SJSA1 (cell line): Measurements from ENCODE around the gene SORBS1. TPM values are rescaled to one million over a fixed set of nuclear protein-coding genes. Genes with fewer than 3 reads are reported as not detected.

Experiments
- DNase-seq, 2 experiments: peaks; one replicate each; pipeline ENCODE4 v3.0.0-alpha.2; 2015 to 2020; ENCODE audit warnings: low spot score in 2 of 2, low read depth in 1 of 2
- H3K27ac ChIP-seq: fragments of 250-450 bp; sonication (Bioruptor Pico); 2 replicates; pipeline ENCODE4 v1.5.1; 2020; ENCODE audit warnings: mild to moderate bottlenecking, moderate library complexity
- H3K27me3 ChIP-seq: fragments of 250-450 bp; sonication (Bioruptor Pico); replicated peaks from 2 replicates; pipeline ENCODE4 v1.5.1; 2020; ENCODE audit warnings: mild to moderate bottlenecking, moderate library complexity
- H3K36me3 ChIP-seq: fragments of 250-450 bp; sonication (Bioruptor Pico); 2 replicates; pipeline ENCODE4 v1.5.1; 2020; ENCODE audit warnings: mild to moderate bottlenecking
- H3K4me1 ChIP-seq: fragments of 250-450 bp; sonication (Bioruptor Pico); replicated peaks from 2 replicates; pipeline ENCODE4 v1.6.1; 2021; ENCODE audit warnings: mild to moderate bottlenecking
- H3K4me3 ChIP-seq: fragments of 250-450 bp; sonication (Bioruptor Pico); 2 replicates; pipeline ENCODE4 v1.5.1; 2020; ENCODE audit warnings: mild to moderate bottlenecking
- H3K9me3 ChIP-seq: fragments of 250-450 bp; sonication (Bioruptor Pico); replicated peaks from 2 replicates; pipeline ENCODE4 v1.5.1; 2020; ENCODE audit warnings: mild to moderate bottlenecking
- total RNA-seq: library from RNA; depleted of rRNA; stranded (reverse); fragments of >200 nt; shearing (Covaris generic); gene quantifications from 2 replicates; pipeline ENCODE4 v1.2.3, GENCODE V29; 2014

Gene SORBS1
- total RNA-seq, 1 experiment from 2014 or later, result 2.9 TPM

- Histone ChIP-seq H3K27ac (no peak overlapping the region), H3K27me3 (no peaks in the 10 kb centered on the region), H3K9me3 (no peaks in the 10 kb centered on the region), H3K4me1 (peaks cover 57% of the 10 kb centered on the region), H3K4me3 (no peak overlapping the region), H3K36me3 (no peaks in the 10 kb centered on the region)
- no peak for DNase-seq
These were observed 229.5 kb downstream of the SORBS1 start for GRCh38 chr10:95331596-95332130.

GRCh38 chr10:95330966-95331453, 230.2 kb downstream of the SORBS1 start:
- H3K9me3 ChIP-seq, result no peaks in the 10 kb centered on the region
- no peak for DNase-seq
- no peaks in the 10 kb centered on the region for H3K36me3 ChIP-seq
- H3K4me1 ChIP-seq, result peaks cover 63% of the 10 kb centered on the region
- no peaks in the 10 kb centered on the region for H3K27me3 ChIP-seq
- no peak overlapping the region for H3K4me3 ChIP-seq
- no peak overlapping the region for H3K27ac ChIP-seq

GRCh38 chr10:95329296-95329695, 231.9 kb downstream of the SORBS1 start:
- Histone ChIP-seq H3K9me3 (no peaks in the 10 kb centered on the region), H3K36me3 (no peaks in the 10 kb centered on the region), H3K4me3 (no peak overlapping the region), H3K4me1 (peaks cover 65% of the 10 kb centered on the region), H3K27ac (no peak overlapping the region), H3K27me3 (no peaks in the 10 kb centered on the region)
- no peak for DNase-seq

- no peak overlapping the region for H3K4me3 ChIP-seq
- H3K4me1 ChIP-seq, result peaks cover 52% of the 10 kb centered on the region
- no peaks in the 10 kb centered on the region for H3K9me3 ChIP-seq
- DNase-seq, result no peak
- H3K36me3 ChIP-seq, result no peaks in the 10 kb centered on the region
- no peaks in the 10 kb centered on the region for H3K27me3 ChIP-seq
- no peak overlapping the region for H3K27ac ChIP-seq
These were observed 233.2 kb downstream of the SORBS1 start for GRCh38 chr10:95328013-95328412.

GRCh38 chr10:95327367-95327766, 233.8 kb downstream of the SORBS1 start:
- Histone ChIP-seq H3K4me1 (peaks cover 52% of the 10 kb centered on the region), H3K27ac (no peak overlapping the region), H3K27me3 (no peaks in the 10 kb centered on the region), H3K36me3 (no peaks in the 10 kb centered on the region), H3K4me3 (no peak overlapping the region), H3K9me3 (no peaks in the 10 kb centered on the region)
- no peak for DNase-seq

GRCh38 chr10:95326396-95326795, 234.8 kb downstream of the SORBS1 start:
- no peaks in the 10 kb centered on the region for H3K36me3 ChIP-seq
- no peak overlapping the region for H3K27ac ChIP-seq
- H3K4me3 ChIP-seq, result no peak overlapping the region
- H3K4me1 ChIP-seq, result peaks cover 52% of the 10 kb centered on the region
- H3K9me3 ChIP-seq, result no peaks in the 10 kb centered on the region
- H3K27me3 ChIP-seq, result no peaks in the 10 kb centered on the region
- DNase-seq, result no peak

- no peak for DNase-seq
- peaks cover 47% of the 10 kb centered on the region for H3K4me1 ChIP-seq
- H3K27me3 ChIP-seq, result no peaks in the 10 kb centered on the region
- no peak overlapping the region for H3K4me3 ChIP-seq
- no peaks in the 10 kb centered on the region for H3K36me3 ChIP-seq
- no peaks in the 10 kb centered on the region for H3K9me3 ChIP-seq
- no peak overlapping the region for H3K27ac ChIP-seq
These were observed 235.3 kb downstream of the SORBS1 start for GRCh38 chr10:95325863-95326262.

GRCh38 chr10:95324436-95325268, 236.5 kb downstream of the SORBS1 start:
- no peak for DNase-seq

GRCh38 chr10:95321554-95322301, 239.4 kb downstream of the SORBS1 start:
- H3K27ac ChIP-seq, result no peak overlapping the region
- H3K36me3 ChIP-seq, result no peaks in the 10 kb centered on the region
- peaks cover 34% of the 10 kb centered on the region for H3K4me1 ChIP-seq
- H3K27me3 ChIP-seq, result no peaks in the 10 kb centered on the region
- no peak overlapping the region for H3K4me3 ChIP-seq
- H3K9me3 ChIP-seq, result no peaks in the 10 kb centered on the region
- no peak for DNase-seq

More at GRCh38 chr10:95324436-95325268, 236.5 kb downstream of the SORBS1 start:
- no peaks in the 10 kb centered on the region for H3K36me3 ChIP-seq
- H3K4me3 ChIP-seq, result no peak overlapping the region
- peaks cover 37% of the 10 kb centered on the region for H3K4me1 ChIP-seq
- H3K27me3 ChIP-seq, result no peaks in the 10 kb centered on the region
- no peak overlapping the region for H3K27ac ChIP-seq
- H3K9me3 ChIP-seq, result no peaks in the 10 kb centered on the region

- no peak for DNase-seq
- Histone ChIP-seq H3K27me3 (no peaks in the 10 kb centered on the region), H3K36me3 (no peaks in the 10 kb centered on the region), H3K27ac (no peak overlapping the region), H3K9me3 (no peaks in the 10 kb centered on the region), H3K4me1 (0 out of 2 replicates have a peak, but pooled peaks cover 11% of the 10 kb centered on the region), H3K4me3 (no peak overlapping the region)
These were observed 241.9 kb downstream of the SORBS1 start for GRCh38 chr10:95319239-95319638.

- Histone ChIP-seq H3K27ac (no peak overlapping the region), H3K9me3 (no peaks in the 10 kb centered on the region), H3K36me3 (no peaks in the 10 kb centered on the region), H3K4me1 (peaks cover 25% of the 10 kb centered on the region), H3K4me3 (no peak overlapping the region), H3K27me3 (no peaks in the 10 kb centered on the region)
- no peak for DNase-seq
These were observed 245.7 kb downstream of the SORBS1 start for GRCh38 chr10:95315509-95315908.

GRCh38 chr10:95314192-95314918, 246.8 kb downstream of the SORBS1 start:
- Histone ChIP-seq H3K4me1 (peaks cover 32% of the 10 kb centered on the region), H3K4me3 (no peak overlapping the region), H3K27me3 (no peaks in the 10 kb centered on the region), H3K27ac (no peak overlapping the region), H3K36me3 (no peaks in the 10 kb centered on the region), H3K9me3 (no peaks in the 10 kb centered on the region)
- no peak for DNase-seq

- no peaks in the 10 kb centered on the region for H3K27me3 ChIP-seq
- peaks cover 36% of the 10 kb centered on the region for H3K4me1 ChIP-seq
- no peaks in the 10 kb centered on the region for H3K9me3 ChIP-seq
- no peak overlapping the region for H3K27ac ChIP-seq
- H3K36me3 ChIP-seq, result no peaks in the 10 kb centered on the region
- H3K4me3 ChIP-seq, result no peak overlapping the region
- DNase-seq, result no peak
These were observed 248.1 kb downstream of the SORBS1 start for GRCh38 chr10:95312986-95313495.
